Activated T-cell treated with anti-CD3 and anti-CD28 coated beads, Interleukin-2, amount 50 U/mL, for 72 hours (primary cell): ENCODE data around the gene PLEKHS1. TPM values are rescaled to one million over a fixed set of nuclear protein-coding genes. Genes with fewer than 3 reads are reported as not detected.

ENCODE experiments used
- ATAC-seq, 2 donors: fragments of 150-1000 bp; cut with Tn5 transposase; replicated peaks in 1 of 2; 2 replicates each; pipeline ENCODE4 v1.10.0; 2021; ENCODE audit warnings: moderate library complexity in 2 of 2, mild to moderate bottlenecking in 1 of 2
- DNase-seq, 2 donors: peaks; one replicate each; pipeline ENCODE4 v3.0.0; 2021 to 2022; ENCODE audit warnings: mixed read lengths in 1 of 2
- H3K27ac Mint-ChIP-seq: one replicate; pipeline ENCODE4 v1.8.0; 2022; ENCODE audit warnings: mild to moderate bottlenecking, moderate library complexity, mixed read lengths
- H3K27me3 Mint-ChIP-seq: one replicate; pipeline ENCODE4 v1.8.0; 2022; ENCODE audit warnings: low read depth, mixed read lengths
- H3K36me3 Mint-ChIP-seq, 2 donors: one replicate each; pipeline ENCODE4 v1.8.0; 2022; ENCODE audit warnings: mixed read lengths in 2 of 2, mild to moderate bottlenecking in 1 of 2; ENCODE audit not compliant: insufficient read depth in 2 of 2
- H3K4me1 Mint-ChIP-seq: one replicate; pipeline ENCODE4 v1.8.0; 2022; ENCODE audit warnings: low read depth, mixed read lengths
- H3K4me3 Mint-ChIP-seq, 2 donors: one replicate each; pipeline ENCODE4 v1.8.0; 2022; ENCODE audit warnings: mild to moderate bottlenecking in 2 of 2, mixed read lengths in 2 of 2, moderate library complexity in 2 of 2
- H3K9me3 Mint-ChIP-seq, 2 donors: one replicate each; pipeline ENCODE4 v1.8.0; 2022; ENCODE audit warnings: mixed read lengths in 2 of 2
- total RNA-seq, 2 donors: library from RNA; stranded (reverse); gene quantifications; one replicate each; pipeline ENCODE4 v1.2.3, GENCODE V29; 2022

The PLEKHS1 gene
- total RNA-seq, 2 donors from 2014 or later = not detected

- Mint-ChIP-seq H3K27me3 (no peaks in the 10 kb centered on the region), H3K9me3 (peaks cover 0 to 1% of the 10 kb centered on the region in 2 donors), H3K4me1 (peaks cover 4% of the 10 kb centered on the region), H3K36me3 (peaks cover 1 to 2% of the 10 kb centered on the region in 2 donors), H3K27ac (no peak overlapping the region), H3K4me3 (no peak overlapping the region)
- DNase-seq (no peak), ATAC-seq (no peak)
These were observed 31.1 kb upstream of the PLEKHS1 start for GRCh38 chr10:113720386-113720785.

- no peaks in the 10 kb centered on the region for H3K27me3 Mint-ChIP-seq
- H3K4me1 Mint-ChIP-seq = no peaks in the 10 kb centered on the region
- H3K27ac Mint-ChIP-seq = no peak overlapping the region
- H3K4me3 Mint-ChIP-seq = no peak overlapping the region
- DNase-seq = no peak
- ATAC-seq = no peak
- H3K9me3 Mint-ChIP-seq = no peaks in the 10 kb centered on the region
- H3K36me3 Mint-ChIP-seq = peaks cover 5 to 12% of the 10 kb centered on the region in 2 donors
These were observed 19.2 kb upstream of the PLEKHS1 start for GRCh38 chr10:113732160-113732881.

- Mint-ChIP-seq H3K4me1 (no peaks in the 10 kb centered on the region), H3K9me3 (no peaks in the 10 kb centered on the region), H3K36me3 (peaks cover 3 to 10% of the 10 kb centered on the region in 2 donors), H3K4me3 (no peak overlapping the region), H3K27me3 (no peaks in the 10 kb centered on the region), H3K27ac (no peak overlapping the region)
- ATAC-seq (no peak), DNase-seq (no peak)
These were observed 18.5 kb upstream of the PLEKHS1 start for GRCh38 chr10:113732966-113733365.

GRCh38 chr10:113733635-113734034, 17.8 kb upstream of the PLEKHS1 start:
- Mint-ChIP-seq H3K36me3 (peaks cover 3 to 10% of the 10 kb centered on the region in 2 donors), H3K27me3 (no peaks in the 10 kb centered on the region), H3K9me3 (no peaks in the 10 kb centered on the region), H3K27ac (no peak overlapping the region), H3K4me3 (no peak overlapping the region), H3K4me1 (no peaks in the 10 kb centered on the region)
- ATAC-seq (no peak), DNase-seq (no peak)

GRCh38 chr10:113735913-113736312, 15.6 kb upstream of the PLEKHS1 start:
- H3K4me1 Mint-ChIP-seq = no peaks in the 10 kb centered on the region
- H3K27me3 Mint-ChIP-seq = no peaks in the 10 kb centered on the region
- no peak overlapping the region for H3K27ac Mint-ChIP-seq
- H3K36me3 Mint-ChIP-seq = no peaks in the 10 kb centered on the region
- DNase-seq = peak in 1 of 2 donors; percentile 10
- peak; percentile 36 to 79 for ATAC-seq
- no peak overlapping the region for H3K4me3 Mint-ChIP-seq
- no peaks in the 10 kb centered on the region for H3K9me3 Mint-ChIP-seq

- no peak for ATAC-seq
- no peak for DNase-seq
These were observed 14.9 kb upstream of the PLEKHS1 start for GRCh38 chr10:113736576-113736975.

GRCh38 chr10:113739031-113739430, 12.5 kb upstream of the PLEKHS1 start:
- H3K27ac Mint-ChIP-seq = no peak overlapping the region
- DNase-seq = no peak

More at GRCh38 chr10:113736576-113736975, 14.9 kb upstream of the PLEKHS1 start:
- Mint-ChIP-seq H3K9me3 (no peaks in the 10 kb centered on the region), H3K4me3 (no peak overlapping the region), H3K27ac (no peak overlapping the region), H3K36me3 (no peaks in the 10 kb centered on the region), H3K27me3 (no peaks in the 10 kb centered on the region), H3K4me1 (no peaks in the 10 kb centered on the region)

GRCh38 chr10:113739577-113739976, 11.9 kb upstream of the PLEKHS1 start:
- Mint-ChIP-seq H3K36me3 (no peaks in the 10 kb centered on the region), H3K27ac (no peak overlapping the region), H3K4me1 (no peaks in the 10 kb centered on the region), H3K27me3 (peaks cover 19% of the 10 kb centered on the region), H3K9me3 (peaks cover 0 to 2% of the 10 kb centered on the region in 2 donors), H3K4me3 (no peak overlapping the region)
- no peak for ATAC-seq
- DNase-seq = no peak

More at GRCh38 chr10:113739031-113739430, 12.5 kb upstream of the PLEKHS1 start:
- Mint-ChIP-seq H3K36me3 (no peaks in the 10 kb centered on the region), H3K4me3 (no peak overlapping the region), H3K27me3 (peaks cover 13% of the 10 kb centered on the region), H3K9me3 (peaks cover 0 to 1% of the 10 kb centered on the region in 2 donors), H3K4me1 (no peaks in the 10 kb centered on the region)
- no peak for ATAC-seq

GRCh38 chr10:113740850-113741249, 10.6 kb upstream of the PLEKHS1 start:
- ATAC-seq = no peak
- Mint-ChIP-seq H3K4me1 (no peaks in the 10 kb centered on the region), H3K4me3 (no peak overlapping the region), H3K27ac (no peak overlapping the region), H3K36me3 (no peaks in the 10 kb centered on the region), H3K27me3 (peaks cover 25% of the 10 kb centered on the region), H3K9me3 (peaks cover 2% of the 10 kb centered on the region in 2 donors)
- no peak for DNase-seq

GRCh38 chr10:113742466-113742865, 9.0 kb upstream of the PLEKHS1 start:
- Mint-ChIP-seq H3K4me1 (no peaks in the 10 kb centered on the region), H3K27me3 (peaks cover 29% of the 10 kb centered on the region), H3K4me3 (no peak overlapping the region), H3K36me3 (no peaks in the 10 kb centered on the region), H3K9me3 (peaks cover 2% of the 10 kb centered on the region in 2 donors), H3K27ac (no peak overlapping the region)
- ATAC-seq (no peak), DNase-seq (no peak)

GRCh38 chr10:113743594-113743993, 7.9 kb upstream of the PLEKHS1 start:
- H3K4me3 Mint-ChIP-seq = no peak overlapping the region
- no peaks in the 10 kb centered on the region for H3K36me3 Mint-ChIP-seq
- no peak for ATAC-seq

GRCh38 chr10:113745374-113745773, 6.1 kb upstream of the PLEKHS1 start:
- Mint-ChIP-seq H3K4me1 (no peaks in the 10 kb centered on the region), H3K27me3 (peaks cover 29% of the 10 kb centered on the region), H3K9me3 (peaks cover 2% of the 10 kb centered on the region in 2 donors), H3K36me3 (no peaks in the 10 kb centered on the region), H3K4me3 (no peak overlapping the region), H3K27ac (no peak overlapping the region)
- no peak for DNase-seq
- no peak for ATAC-seq

More at GRCh38 chr10:113743594-113743993, 7.9 kb upstream of the PLEKHS1 start:
- no peak overlapping the region for H3K27ac Mint-ChIP-seq
- H3K4me1 Mint-ChIP-seq = no peaks in the 10 kb centered on the region
- peaks cover 29% of the 10 kb centered on the region for H3K27me3 Mint-ChIP-seq
- peaks cover 2% of the 10 kb centered on the region in 2 donors for H3K9me3 Mint-ChIP-seq
- no peak for DNase-seq

GRCh38 chr10:113746217-113746957, 5.1 kb upstream of the PLEKHS1 start:
- no peak for DNase-seq
- Mint-ChIP-seq H3K27me3 (peaks cover 29% of the 10 kb centered on the region), H3K4me3 (no peak overlapping the region), H3K27ac (no peak overlapping the region), H3K36me3 (no peaks in the 10 kb centered on the region), H3K4me1 (no peaks in the 10 kb centered on the region), H3K9me3 (peaks cover 2% of the 10 kb centered on the region in 2 donors)
- no peak for ATAC-seq
